ENCODE results near the gene TMEM132D.
A peak's percentile ranks its signal among the peaks of the same experiment; 100 is the strongest.

TMEM132D gene

DNA sequence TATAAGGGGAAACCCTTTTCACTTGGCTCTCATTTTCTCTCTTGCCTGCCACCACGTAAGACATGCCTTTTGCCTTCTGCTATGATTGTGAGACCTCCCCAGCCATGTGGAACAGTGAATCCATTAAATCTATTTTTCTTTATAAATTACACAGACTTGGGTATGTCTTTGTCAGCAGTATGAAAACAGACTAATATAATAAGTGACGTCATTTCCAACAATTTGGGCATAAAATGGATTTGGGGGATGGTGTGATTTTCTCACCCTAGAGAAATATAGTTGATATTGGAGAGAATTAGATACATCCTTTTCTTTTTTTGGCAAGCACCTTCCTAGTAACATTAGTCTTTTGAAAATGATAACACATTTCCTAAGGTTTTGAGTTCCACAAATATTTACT lies 490.5 kb downstream of the TMEM132D start:
- Mint-ChIP-seq H3K27ac (no peak overlapping the region), H3K27me3 (no peaks in the 10 kb centered on the region), H3K4me1 (no peaks in the 10 kb centered on the region), H3K9me3 (peaks cover 6 to 25% of the 10 kb centered on the region in 2 donors), H3K4me3 (no peak overlapping the region)
- DNase-seq (no peak), ATAC-seq (no peak)

DNA sequence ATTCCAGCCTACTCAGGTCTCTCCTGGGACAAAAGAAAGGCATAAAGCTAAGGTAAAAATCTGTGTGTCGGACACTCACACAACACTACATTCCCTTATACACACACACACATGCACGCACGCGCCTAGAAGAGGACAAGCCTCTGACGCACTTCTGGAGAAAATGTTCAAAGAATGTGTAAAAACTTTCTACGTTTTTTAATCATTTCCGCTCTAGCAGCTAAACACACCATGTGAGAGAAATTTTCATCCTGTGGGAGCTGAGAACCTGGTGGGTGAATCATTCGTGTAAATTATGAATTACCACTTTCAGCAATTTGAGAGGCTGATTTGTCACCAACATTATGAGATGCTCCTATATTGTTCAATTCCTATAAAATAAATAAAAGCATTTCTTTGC lies 494.5 kb downstream of the TMEM132D start:
- DNase-seq (no peak), ATAC-seq (no peak)
- H3K27me3 Mint-ChIP-seq: no peaks in the 10 kb centered on the region
- no peaks in the 10 kb centered on the region for H3K4me1 Mint-ChIP-seq
- no peak overlapping the region for H3K4me3 Mint-ChIP-seq
- no peak overlapping the region for H3K27ac Mint-ChIP-seq
- H3K9me3 Mint-ChIP-seq: peaks cover 5 to 8% of the 10 kb centered on the region in 2 donors

- DNase-seq: no peak
- Mint-ChIP-seq H3K4me3 (no peak overlapping the region), H3K27me3 (no peaks in the 10 kb centered on the region), H3K4me1 (no peaks in the 10 kb centered on the region), H3K9me3 (peaks cover 8 to 13% of the 10 kb centered on the region in 2 donors), H3K27ac (no peak overlapping the region)
- ATAC-seq: no peak
Observed at GRCh38 chr12:129404556-129404955, 499.3 kb downstream of the TMEM132D start.

GRCh38 chr12:129401572-129401971 lies 502.3 kb downstream of the TMEM132D start:
- no peak overlapping the region for H3K27ac Mint-ChIP-seq
- H3K4me3 Mint-ChIP-seq: no peak overlapping the region
- peaks cover 15 to 17% of the 10 kb centered on the region in 2 donors for H3K9me3 Mint-ChIP-seq
- H3K27me3 Mint-ChIP-seq: no peaks in the 10 kb centered on the region
- H3K4me1 Mint-ChIP-seq: no peaks in the 10 kb centered on the region
- DNase-seq (no peak), ATAC-seq (no peak)

DNA sequence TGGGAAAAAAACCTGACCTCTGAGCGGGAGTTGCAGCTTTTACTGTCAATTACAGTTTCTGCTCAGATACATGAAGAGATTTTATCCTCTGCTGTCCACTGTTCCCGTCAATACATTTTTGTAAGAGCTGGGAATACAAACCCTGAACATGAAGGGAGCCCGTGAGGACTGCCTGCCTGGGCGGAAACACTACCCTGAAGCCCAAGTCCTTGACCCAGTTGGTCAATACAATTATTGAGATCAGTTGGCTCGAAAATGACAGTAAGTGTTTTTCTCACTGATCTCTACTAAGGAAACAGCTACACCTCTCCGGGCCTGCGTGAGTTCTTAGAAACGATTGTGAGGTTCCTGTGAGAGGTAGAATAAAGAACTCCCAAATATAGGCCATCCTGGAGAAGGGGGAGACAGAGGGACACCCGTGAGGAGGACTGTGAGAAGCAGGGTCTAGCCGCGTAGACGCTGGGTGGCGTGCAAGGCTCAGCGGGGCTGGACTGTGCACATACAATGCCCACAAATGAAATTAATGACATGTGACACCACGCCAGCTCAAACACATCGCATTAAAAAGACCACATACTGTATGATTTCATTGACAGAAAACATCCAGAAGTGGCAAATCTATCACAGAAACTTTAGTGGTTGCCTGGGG lies 509.5 kb downstream of the TMEM132D start:
- no peaks in the 10 kb centered on the region for H3K4me1 Mint-ChIP-seq
- H3K27me3 Mint-ChIP-seq: no peaks in the 10 kb centered on the region
- H3K27ac Mint-ChIP-seq: no peak overlapping the region
- H3K9me3 Mint-ChIP-seq: peaks cover 3 to 14% of the 10 kb centered on the region in 2 donors
- H3K4me3 Mint-ChIP-seq: no peak overlapping the region
- ATAC-seq (no peak), DNase-seq (no peak)

DNA sequence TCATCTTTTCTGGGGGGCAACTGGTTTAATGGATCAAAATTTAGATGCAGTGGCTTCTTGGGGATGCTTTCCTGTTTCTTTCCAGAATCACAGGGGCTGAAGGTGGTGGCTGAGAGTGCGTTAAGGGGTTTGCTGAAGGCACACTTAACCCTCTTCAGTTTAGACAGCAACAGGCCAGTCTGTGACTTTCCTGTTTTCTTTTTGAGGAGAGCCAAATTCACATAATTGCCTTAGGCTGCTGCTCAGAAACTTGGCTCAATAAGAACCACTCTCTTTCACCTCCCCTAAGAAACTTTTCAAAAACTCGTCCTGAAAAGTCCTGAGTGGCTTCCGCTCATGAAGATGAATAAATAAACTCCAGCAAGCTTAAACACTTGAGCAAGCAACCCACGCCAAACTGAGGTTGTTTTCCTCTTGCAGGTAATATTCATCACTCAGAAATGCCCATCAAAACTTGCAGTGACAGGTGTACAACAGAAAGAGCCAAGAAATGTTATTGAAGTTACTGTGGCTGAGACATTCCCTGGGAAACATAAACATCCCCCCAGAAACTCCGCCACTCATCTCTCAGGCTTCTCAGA lies 510.4 kb downstream of the TMEM132D start:
- no peaks in the 10 kb centered on the region for H3K27me3 Mint-ChIP-seq
- DNase-seq: no peak
- no peaks in the 10 kb centered on the region for H3K4me1 Mint-ChIP-seq
- H3K9me3 Mint-ChIP-seq: peaks cover 0 to 8% of the 10 kb centered on the region in 2 donors
- H3K27ac Mint-ChIP-seq: no peak overlapping the region
- no peak overlapping the region for H3K4me3 Mint-ChIP-seq
- no peak for ATAC-seq

GRCh38 chr12:129385637-129385990 lies 518.2 kb downstream of the TMEM132D start:
- no peak for DNase-seq
- Mint-ChIP-seq H3K9me3 (peaks cover 0 to 10% of the 10 kb centered on the region in 2 donors), H3K27me3 (no peaks in the 10 kb centered on the region)

DNA sequence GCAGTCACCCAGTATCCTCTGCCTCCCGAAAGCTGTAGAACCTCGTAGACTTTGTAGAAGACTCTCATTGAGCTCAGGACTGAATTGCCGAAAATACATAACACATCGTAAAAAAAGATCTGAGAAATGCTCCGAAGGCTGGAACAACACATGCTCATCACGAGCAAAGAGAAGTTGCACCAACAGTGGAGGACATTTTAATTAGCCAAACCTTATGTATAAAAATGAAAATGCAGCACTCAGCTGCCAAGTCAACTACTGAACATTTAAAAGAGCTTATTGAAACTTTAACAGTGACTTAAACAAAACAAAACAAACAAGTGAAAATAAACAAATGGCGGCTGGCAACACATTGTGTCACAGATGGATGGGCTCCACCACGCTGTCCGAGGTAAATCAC lies 519.9 kb downstream of the TMEM132D start:
- no peak overlapping the region for H3K27ac Mint-ChIP-seq
- H3K27me3 Mint-ChIP-seq: no peaks in the 10 kb centered on the region
- ATAC-seq (no peak), DNase-seq (no peak)
- no peaks in the 10 kb centered on the region for H3K4me1 Mint-ChIP-seq
- H3K4me3 Mint-ChIP-seq: no peak overlapping the region
- peaks cover 0 to 16% of the 10 kb centered on the region in 2 donors for H3K9me3 Mint-ChIP-seq

More at GRCh38 chr12:129385637-129385990, 518.2 kb downstream of the TMEM132D start:
- no peak for ATAC-seq
- Mint-ChIP-seq H3K4me3 (no peak overlapping the region), H3K27ac (no peak overlapping the region), H3K4me1 (no peaks in the 10 kb centered on the region)

DNA sequence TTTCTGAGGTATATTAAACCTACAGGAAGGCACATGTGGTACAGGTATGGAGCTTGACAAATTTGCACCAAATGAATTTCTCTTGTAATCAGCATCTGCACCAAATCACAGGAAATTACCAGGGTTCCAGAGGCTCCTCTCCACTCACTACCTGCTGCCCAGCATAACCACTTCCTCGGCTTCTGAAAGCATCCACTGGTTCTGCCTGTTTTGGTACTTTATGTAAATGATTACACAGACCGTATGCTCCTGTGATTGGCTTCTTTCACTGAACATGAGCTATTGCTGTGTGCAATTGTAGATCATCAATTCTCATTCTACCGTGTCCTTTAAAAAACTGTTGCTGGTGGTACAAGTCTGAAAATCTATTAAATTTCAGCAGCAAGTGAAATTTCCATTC lies 522.1 kb downstream of the TMEM132D start:
- ATAC-seq (no peak), DNase-seq (no peak)
- no peaks in the 10 kb centered on the region for H3K27me3 Mint-ChIP-seq
- no peak overlapping the region for H3K4me3 Mint-ChIP-seq
- no peaks in the 10 kb centered on the region for H3K4me1 Mint-ChIP-seq
- H3K9me3 Mint-ChIP-seq: peaks cover 0 to 28% of the 10 kb centered on the region in 2 donors
- peak overlapping the region in 1 of 2 donors; percentile 20 for H3K27ac Mint-ChIP-seq

DNA sequence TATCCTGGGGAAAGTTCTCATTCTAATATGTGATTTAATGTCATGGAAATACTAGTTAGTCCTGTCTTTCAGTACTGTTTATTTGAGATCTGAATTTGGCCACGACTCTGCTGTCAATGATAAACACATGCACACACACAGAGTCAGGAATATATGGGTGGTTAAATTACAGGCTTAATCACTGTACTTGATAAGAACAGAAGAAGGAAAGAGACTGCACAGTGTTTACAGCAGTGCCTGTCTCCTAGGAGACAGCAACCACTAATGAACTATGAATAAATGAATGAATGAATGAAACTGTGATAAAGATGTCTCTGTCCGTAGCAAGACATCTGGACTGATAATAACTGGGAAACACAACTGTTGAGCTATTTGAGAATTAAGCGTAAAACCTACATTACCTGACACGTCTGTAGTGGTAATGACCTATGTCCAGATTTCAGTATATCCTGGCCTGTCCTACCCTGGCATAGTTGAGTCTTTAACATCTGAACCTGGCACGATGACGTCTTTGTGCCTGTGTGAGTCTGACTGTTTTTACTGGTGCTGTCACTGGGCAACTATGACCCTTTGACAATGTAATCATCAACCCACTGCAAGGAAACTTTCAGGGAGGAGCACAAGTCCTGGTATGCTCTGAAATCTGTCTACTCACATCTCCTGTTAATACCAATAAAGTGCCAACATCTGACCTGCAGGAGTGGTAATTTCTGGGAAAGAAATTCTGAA lies 524.6 kb downstream of the TMEM132D start:
- H3K4me1 Mint-ChIP-seq: no peaks in the 10 kb centered on the region
- H3K27me3 Mint-ChIP-seq: no peaks in the 10 kb centered on the region
- no peak overlapping the region for H3K4me3 Mint-ChIP-seq
- DNase-seq (no peak), ATAC-seq (no peak)
- peaks cover 1 to 35% of the 10 kb centered on the region in 2 donors for H3K9me3 Mint-ChIP-seq
- H3K27ac Mint-ChIP-seq: no peak overlapping the region

DNA sequence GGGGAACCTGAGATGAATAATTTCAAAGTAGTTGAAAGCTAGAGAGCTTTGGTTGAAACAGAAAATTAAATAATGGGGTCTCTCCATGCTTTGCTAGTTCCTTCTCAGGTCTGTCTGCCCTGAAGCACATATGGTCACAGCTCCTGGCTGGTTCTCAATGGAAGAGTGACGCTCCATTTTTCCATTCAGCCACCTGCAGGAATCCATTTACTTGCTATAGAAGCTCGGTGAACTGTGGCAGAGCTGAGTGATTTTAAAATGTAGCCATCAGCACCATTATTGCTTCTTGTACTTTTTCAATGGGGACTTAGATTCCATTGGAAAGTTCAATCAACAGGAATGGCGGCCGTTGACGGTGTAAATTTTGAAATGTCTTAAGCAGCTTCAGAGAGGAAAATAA lies 525.3 kb downstream of the TMEM132D start:
- no peak for ATAC-seq

DNA sequence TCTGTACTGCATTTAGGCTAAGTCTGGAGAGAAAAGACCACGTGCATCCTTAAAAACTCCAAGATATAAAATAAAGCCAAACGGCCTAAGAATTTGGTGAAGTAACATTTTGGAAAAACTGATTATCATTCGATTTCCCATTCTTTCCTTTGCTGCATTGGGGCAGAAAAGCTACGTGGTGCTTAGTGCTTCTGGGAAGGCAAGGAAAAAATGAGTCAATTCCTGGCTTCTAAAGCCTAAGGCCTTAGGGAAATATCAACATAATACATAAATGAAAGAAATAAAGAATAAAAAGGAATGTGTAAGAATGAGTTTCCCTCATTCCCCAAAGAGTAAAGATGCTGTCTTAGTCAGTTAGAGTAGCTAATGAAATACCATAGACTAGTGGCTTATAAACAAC lies 530.1 kb downstream of the TMEM132D start:
- ATAC-seq: no peak
- H3K9me3 Mint-ChIP-seq: peaks cover 6 to 16% of the 10 kb centered on the region in 2 donors

More for the DNA sequence above, 525.3 kb downstream of the TMEM132D start:
- no peak for DNase-seq
- Mint-ChIP-seq H3K9me3 (peaks cover 6 to 35% of the 10 kb centered on the region in 2 donors), H3K4me3 (no peak overlapping the region), H3K27ac (no peak overlapping the region), H3K4me1 (no peaks in the 10 kb centered on the region), H3K27me3 (no peaks in the 10 kb centered on the region)

GRCh38 chr12:129372876-129373275 lies 530.9 kb downstream of the TMEM132D start:
- Mint-ChIP-seq H3K9me3 (peaks cover 13 to 14% of the 10 kb centered on the region in 2 donors), H3K27me3 (no peaks in the 10 kb centered on the region), H3K4me1 (no peaks in the 10 kb centered on the region), H3K4me3 (no peak overlapping the region), H3K27ac (no peak overlapping the region)
- no peak for DNase-seq
- no peak for ATAC-seq

More for the DNA sequence above, 530.1 kb downstream of the TMEM132D start:
- no peak for DNase-seq
- no peak overlapping the region for H3K27ac Mint-ChIP-seq
- H3K27me3 Mint-ChIP-seq: no peaks in the 10 kb centered on the region
- no peaks in the 10 kb centered on the region for H3K4me1 Mint-ChIP-seq
- no peak overlapping the region for H3K4me3 Mint-ChIP-seq

- H3K4me3 Mint-ChIP-seq: no peak overlapping the region
- ATAC-seq (no peak), DNase-seq (no peak)
- H3K9me3 Mint-ChIP-seq: peaks cover 13 to 14% of the 10 kb centered on the region in 2 donors
- H3K27ac Mint-ChIP-seq: no peak overlapping the region
- H3K4me1 Mint-ChIP-seq: no peaks in the 10 kb centered on the region
- H3K27me3 Mint-ChIP-seq: no peaks in the 10 kb centered on the region
Observed at GRCh38 chr12:129372348-129372747, 531.5 kb downstream of the TMEM132D start.

DNA sequence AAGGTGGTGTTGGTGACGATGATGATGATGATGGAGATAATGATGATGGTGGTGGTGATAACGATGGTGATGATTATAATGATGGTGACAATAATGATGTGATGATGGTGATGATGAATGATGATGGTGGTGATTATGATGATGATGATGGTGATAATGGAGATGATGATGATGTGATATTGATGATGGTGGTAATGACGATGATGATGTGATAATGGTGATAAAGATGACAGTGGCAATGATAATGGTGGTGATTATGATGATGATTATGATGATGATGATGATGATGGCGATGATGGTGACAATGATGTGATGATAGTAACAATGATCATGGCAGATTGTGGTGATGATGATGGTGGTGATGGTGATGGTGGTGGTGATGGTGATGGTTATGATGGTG lies 532.6 kb downstream of the TMEM132D start:
- Mint-ChIP-seq H3K4me1 (no peaks in the 10 kb centered on the region), H3K4me3 (no peak overlapping the region), H3K9me3 (peaks cover 2 to 19% of the 10 kb centered on the region in 2 donors), H3K27ac (no peak overlapping the region), H3K27me3 (no peaks in the 10 kb centered on the region)
- DNase-seq: no peak
- ATAC-seq: no peak

DNA sequence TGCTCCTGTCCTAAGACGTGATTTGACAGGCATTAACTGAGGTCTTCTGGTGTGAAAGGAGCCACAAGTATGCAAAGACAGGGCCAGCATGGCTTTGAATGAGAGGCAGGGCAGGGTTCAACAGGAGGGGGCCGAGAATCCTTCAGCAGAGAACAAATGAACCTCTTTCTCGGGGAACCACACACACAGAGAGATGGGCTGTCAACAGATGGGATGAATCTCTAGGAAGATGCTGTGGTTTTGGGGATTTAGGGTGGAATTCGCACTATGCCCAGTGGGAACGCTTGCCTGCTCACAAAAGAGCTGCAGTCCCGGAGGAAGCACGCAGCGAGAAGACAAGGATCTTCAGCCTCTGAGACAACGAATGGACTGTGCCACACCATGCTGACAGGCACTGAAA lies 537.2 kb downstream of the TMEM132D start:
- Mint-ChIP-seq H3K27ac (no peak overlapping the region), H3K9me3 (peaks cover 0 to 20% of the 10 kb centered on the region in 2 donors), H3K27me3 (no peaks in the 10 kb centered on the region), H3K4me1 (no peaks in the 10 kb centered on the region), H3K4me3 (no peak overlapping the region)
- DNase-seq (no peak), ATAC-seq (no peak)
